NK-92 (cell line): Measurements from ENCODE around the gene SMAD3.

ENCODE experiments used
- DNase-seq: peaks from one replicate; lab custom pipeline; 2025; ENCODE audit not compliant: unreplicated experiment; lab: John Stamatoyannopoulos, UW

SMAD3 gene

DNA sequence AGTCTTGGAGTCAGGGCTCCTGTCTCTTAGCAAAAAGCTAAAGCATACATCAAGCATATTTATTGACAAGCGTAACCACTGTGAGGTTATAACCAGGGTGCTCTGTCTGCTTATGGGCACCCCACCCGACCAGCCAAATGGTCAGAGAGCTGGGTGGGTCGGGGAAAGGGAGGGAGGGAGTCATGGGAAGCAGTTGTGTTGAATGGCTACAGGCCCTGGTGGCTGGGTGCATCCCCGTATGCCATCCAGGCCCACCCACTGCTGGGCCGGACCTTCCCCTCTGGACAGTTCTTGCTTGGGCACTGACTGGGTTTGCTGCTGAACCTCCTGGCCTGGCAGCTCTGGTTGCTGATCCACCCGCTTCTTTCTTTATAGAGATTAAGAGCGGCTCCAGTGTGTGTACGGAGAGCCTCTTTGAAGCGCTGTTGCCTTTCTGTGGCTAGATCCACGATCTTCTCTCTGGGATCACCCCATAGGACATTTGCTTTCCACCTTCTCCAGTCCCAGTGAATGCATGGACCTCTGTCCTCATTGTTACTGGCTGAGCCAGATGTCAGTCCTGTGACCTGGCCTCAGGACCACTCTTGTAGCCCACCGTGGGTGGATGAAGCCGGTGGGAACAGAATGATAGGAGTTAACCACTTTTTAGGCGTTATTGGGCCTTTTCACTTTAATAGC is 59.6 kb downstream of the SMAD3 start:
- DNase-seq, result no peak

DNA sequence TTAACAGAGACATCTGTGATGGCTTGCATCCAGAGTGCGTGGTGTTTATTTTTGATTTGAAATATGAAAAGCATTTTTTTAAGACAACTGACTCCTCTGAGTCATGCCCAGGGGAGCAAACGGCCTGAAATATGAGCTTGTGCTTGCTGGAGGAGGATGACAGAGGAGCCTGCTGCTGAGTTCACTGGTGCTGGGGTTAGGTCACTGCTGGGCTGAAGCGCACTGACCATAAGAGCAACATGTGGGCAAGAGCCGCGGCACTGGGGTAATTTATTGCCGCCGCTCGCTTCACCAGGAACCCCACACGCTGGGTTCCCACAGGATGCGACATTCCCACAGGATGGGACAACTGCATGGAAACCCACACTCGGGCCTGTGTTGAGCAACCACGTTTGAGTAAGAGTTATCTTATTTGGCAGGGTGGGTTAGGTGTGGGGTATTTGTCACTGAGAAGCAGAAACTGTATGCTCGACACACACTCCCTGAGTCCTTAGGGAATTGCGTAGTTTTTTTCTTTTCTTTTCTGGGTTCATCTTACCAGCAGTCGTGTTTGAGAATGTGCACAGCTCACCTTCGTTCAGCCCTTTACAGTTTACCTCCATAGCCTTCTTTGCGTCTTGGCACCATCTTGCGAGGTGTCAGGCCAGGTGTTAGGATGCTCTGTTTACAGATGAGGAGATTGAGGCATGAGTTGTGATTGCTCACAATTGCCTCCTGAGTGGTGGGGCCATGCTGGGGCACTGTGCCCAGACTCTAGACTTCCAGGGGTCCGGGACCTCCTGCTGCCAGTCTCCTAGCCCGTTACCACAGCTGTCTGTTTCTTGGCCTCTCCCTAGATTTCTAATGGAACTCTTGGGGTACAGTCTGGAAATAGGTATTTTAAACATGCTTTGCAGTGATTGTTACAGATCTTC is 60.4 kb downstream of the SMAD3 start:
- DNase-seq, result no peak

DNA sequence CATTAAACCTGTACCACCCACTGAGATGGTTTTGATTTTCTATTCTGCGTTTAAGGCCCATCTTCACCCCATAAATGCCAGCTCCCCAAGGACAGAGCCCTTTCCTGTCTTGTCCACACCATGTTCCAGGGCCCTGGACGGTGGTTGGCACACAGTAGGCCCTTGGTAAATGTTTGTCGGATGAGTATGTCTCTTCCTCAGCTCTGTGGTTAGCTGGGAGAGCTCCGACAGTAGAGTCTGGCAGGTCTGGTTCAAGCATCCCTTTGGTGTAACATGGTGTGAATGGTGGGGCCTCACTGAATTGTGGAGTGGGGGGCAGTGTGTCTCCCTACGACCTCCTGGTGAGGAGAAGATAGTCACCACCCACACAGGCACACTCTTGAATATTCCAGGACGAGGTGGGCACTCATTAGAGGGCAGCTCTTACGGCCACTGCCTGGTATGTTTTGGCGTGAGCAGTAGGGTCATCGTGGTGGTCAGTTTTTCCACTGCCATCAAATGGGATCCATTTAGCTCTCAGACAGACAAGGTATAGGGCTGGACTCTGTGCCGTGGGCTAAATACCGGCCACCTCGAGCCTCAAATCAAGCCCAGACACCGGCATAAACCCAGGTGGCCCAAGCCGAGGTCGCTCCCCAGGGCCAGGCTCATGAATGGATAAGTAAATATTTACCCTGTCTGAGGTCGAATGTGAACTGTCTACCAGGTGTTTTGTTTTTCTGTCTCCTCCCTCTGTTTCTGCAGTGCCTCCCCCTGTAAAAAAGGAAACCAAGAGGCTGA is 61.3 kb downstream of the SMAD3 start:
- DNase-seq, result no peak

DNA sequence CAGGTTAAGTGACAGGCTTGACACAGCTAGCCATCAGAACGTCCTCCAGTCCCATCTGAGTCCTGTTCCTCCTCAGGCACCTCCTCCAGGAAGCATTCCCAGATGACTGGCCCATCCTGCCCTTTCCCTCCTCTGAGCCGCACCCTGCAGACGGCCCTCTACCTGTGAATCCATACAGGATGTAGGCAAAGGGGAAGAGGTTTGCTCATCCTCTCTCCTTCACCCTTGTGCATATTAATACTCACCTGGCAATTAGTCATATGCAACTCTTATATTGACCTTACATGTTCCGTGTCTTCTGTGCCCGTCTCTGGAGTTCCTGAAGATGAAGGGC is 61.9 kb downstream of the SMAD3 start:
- no peak for DNase-seq

DNA sequence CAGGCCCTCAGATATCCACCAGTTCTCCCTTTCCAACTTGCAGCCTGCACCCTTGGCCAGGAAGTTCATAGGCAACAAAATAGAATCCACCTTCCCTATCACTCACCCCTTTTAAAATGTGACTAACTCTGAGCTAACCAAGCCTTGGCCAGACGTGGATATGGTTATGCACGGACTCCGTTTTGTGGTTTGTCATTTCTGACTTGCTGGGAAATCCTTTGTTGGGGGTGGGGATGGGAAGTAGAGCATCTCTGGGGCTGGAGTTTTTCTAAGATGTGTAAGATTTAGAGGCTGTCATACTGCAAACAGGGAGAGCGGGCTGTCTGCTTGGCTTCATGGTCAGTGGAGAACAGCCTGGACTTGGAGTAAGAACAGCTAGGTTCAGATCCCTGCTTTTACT is 62.6 kb downstream of the SMAD3 start:
- DNase-seq, result no peak

DNA sequence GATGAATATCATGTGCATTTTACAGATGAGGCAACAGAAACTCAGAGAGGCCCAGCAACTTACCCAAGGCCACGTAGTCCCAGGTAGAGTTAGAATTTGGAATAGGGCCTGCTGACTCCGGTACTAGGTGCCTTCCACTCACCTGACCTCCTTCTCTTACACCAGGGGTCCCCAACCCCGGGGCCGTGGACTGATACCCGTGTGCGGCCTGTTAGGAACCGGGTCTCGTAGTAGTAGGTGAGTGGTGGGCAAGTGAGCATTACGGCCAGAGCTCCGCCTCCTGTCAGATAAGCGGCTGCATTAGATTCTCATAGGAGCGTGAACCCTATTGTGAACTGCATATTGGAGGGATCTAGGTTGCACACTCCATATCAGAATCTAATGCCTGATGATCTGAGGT is 64.8 kb downstream of the SMAD3 start:
- DNase-seq, result no peak

DNA sequence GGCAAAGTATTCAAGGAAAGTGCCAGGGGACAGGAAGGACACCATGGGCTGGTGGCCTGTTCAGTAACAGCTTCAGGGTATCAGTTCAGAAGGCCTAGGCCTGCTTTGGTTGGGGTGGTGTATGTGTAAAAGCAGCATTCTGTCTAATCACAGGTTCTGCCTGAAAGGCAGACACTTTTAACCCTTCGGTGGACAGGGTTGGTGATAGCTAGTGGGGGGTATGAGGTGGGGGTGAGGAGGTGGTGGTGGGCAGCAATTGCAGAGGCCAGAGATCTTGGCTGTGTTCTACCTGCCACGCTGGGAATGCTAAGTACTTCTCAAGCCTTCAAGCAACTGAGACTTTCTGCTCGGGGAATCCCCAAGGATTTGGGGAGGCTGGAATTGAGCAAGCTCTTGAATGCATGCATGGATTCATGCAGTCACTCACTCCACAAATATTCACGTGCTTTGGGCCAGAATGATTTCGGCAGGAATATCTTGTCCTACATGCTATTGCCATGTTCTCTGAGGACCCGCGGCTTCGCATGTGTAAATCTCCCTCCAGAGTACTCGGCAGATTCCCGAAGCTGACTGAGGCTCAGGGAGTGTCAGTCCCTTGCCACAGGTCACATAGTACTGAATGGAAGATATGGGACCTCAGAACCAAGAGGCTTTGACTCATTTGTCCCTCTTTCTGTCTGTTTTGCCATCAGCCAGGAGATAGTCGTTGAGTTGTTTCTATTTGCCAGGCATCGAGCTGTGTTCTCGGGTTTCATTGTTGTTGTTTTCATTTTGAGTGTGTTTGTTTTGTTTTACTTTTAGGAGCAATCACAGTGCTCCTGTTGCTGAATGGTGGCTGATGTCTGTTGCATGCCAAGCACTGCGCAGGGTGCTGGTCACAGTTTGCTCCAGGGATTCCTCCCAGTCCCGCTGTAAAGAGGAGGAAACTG is 65.5 kb downstream of the SMAD3 start:
- DNase-seq, result no peak

DNA sequence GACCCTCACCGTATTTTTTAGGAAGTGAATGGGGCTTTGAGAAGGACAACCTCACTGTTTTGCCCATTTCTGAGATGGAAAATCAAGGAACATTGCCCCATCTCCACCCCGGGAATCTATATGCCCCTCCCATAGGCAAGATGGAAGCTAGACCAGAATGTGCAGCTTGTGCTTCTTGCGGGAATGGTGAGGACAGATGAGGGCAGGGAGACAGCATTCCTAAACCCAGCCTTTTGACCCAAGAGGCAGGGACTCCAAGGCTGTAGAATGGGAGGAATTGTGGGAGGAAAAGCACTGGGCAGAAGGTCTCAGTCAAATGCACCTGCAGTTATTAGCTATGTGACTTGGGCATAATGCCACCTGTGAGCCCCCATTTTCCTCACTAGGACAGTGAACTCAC is 66.9 kb downstream of the SMAD3 start:
- DNase-seq, result no peak

DNA sequence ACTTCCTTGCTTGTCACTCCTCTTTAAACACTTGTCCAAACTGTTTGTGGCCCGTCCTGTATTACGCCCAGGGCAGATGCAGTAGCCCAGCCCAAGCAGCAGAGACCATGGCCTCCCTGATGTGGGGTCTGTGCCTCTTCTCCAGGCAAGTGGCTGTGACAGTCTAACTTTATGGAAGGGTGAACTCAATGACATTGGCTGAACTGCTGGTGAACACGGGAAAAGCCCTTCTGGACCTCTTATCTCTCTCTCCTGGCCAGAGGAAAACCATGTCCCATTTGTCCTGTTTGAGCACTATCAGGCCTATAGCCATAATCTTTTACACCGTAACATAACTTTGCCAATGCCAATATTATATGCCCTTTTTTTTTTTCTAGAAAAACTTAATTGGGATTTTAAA is 67.6 kb downstream of the SMAD3 start:
- DNase-seq, result no peak

DNA sequence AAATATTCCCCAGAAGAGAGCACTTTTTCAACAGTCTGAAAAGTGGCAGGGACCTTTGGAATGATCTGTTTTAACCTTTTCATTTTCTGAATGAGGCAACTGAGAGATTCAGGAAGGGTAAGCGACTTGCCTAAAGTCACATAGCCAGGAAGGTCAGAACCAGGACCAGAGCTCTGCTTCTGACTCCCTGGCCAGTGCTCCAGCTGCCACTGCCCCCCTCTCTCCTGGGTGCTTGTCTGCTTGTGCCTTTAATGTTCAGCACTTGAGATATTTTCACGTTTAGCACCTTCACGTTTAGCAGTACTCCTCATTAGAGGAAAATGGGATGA is 68.3 kb downstream of the SMAD3 start:
- DNase-seq, result no peak

DNA sequence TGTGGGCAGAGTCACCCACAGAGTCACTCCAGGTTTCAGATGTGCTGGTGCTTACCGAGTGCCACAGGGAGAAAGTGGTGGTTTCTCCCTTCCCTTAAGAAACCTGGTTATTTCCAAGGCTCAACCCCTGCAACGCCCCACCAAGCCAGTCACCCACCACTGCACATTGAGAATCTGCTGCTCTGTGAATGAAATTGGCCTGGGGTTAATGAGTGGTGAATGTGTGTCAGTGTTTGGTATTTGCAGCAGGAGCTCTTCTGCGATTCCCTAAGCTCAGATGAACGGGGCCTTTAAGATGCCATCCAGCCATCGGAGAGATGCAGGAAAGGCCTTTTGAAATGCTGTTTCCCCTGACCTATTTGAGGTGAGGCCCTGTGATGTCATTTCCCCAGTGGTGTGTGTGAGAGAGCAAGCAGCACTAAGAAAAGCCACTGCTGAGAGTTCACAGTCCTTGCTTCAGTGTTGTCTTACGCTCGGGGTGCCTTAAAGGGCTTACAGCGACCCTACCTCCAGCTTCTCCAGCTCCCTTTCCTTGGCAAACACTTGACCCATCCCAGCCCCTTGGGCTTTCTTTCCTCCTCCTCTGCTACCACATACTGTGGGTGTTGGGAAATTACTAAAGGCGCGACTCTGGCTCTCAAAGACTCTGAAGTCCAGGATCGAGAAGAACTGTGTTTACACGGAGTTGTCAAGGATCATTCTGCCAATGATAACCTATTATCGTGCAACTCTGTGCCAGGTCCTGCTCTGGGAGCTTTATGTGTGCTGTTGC is 68.9 kb downstream of the SMAD3 start:
- no peak for DNase-seq

DNA sequence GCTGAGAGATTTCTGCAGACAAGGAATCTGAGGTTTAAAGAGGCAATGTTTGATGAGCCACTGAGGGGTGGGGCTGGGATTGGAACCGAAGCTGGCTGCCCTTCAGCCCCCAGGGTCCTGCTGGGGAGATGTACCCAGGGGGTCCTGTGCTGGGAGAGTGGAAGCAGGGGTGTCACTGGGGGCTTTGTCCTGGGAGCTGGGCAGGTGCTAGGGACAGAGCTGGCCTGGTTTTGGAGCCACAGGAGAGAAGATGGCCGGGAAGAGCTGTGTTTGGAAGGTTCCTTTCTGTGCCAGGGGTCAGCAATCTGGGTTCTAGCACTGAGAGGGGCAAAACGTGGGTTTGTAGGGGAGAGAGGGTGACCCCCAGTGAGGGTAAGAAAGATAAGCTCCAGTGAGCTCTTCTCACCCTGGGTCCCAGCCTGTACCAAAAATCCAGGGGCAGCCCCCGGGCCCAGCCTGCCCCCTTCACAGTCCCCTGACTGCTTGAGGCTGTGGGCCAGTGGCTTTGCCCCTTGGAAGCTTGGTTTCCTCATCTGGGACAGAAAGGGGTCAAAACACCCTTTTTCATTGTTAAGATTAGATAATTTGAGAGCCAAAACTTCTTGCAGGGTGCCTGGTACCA is 69.6 kb downstream of the SMAD3 start:
- no peak for DNase-seq

DNA sequence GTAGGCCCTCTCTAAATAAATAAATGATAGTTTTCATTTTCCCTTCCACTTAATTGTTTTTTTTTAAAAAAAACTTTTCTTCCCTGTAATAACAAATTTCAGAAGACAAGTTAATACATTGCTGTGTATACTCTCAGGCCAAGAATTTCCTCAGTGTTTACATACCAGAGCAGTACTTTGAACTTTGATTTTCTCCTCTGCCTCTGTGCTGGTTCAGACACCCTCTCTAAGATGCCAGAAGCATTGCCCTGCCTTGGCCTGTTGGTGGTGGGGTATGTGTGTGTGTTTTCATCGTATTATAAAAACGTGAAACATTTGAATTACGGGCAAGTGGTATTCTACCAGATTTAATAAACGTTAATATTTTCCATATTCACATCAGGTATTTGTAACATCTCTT is 70.1 kb downstream of the SMAD3 start:
- DNase-seq, result no peak

DNA sequence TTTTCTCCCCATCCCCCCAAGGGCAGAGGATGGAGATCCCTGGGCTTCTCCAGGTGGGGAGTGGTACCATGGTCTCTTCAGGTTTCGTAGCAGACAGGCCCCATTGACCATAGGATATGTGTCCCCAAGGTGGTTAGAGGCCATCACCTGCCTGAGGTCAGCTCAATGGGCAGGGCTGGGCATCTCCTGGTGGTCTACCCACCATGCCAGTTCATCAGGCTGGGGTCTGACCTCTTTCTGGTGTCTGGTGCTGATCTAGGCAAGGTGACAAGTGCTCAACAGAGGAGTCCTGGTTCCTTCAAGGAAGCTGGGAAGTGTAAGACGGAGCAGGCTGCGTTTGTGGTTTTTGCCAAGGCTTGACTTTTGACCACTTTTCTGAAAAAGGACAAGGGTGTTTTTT is 71.4 kb downstream of the SMAD3 start:
- DNase-seq, result no peak

DNA sequence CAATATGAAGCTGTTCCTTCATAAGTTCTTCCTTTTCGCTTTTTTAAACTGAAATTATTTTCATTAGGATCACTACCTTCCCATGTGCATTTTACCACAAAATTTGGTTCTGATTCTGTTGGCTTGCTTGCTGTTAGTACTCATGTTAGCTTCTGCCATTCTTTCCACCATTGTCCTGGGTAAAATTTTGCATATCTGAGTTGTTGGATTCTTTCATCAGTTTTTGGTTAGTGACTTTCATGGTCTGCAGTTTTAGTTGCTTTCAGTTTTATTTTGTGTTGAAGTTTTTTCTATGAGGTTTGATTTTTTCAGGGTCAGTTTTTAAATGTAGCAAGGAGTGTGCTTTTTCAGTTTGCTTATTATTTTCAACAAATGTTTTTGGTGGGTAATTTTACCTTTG is 71.9 kb downstream of the SMAD3 start:
- no peak for DNase-seq

DNA sequence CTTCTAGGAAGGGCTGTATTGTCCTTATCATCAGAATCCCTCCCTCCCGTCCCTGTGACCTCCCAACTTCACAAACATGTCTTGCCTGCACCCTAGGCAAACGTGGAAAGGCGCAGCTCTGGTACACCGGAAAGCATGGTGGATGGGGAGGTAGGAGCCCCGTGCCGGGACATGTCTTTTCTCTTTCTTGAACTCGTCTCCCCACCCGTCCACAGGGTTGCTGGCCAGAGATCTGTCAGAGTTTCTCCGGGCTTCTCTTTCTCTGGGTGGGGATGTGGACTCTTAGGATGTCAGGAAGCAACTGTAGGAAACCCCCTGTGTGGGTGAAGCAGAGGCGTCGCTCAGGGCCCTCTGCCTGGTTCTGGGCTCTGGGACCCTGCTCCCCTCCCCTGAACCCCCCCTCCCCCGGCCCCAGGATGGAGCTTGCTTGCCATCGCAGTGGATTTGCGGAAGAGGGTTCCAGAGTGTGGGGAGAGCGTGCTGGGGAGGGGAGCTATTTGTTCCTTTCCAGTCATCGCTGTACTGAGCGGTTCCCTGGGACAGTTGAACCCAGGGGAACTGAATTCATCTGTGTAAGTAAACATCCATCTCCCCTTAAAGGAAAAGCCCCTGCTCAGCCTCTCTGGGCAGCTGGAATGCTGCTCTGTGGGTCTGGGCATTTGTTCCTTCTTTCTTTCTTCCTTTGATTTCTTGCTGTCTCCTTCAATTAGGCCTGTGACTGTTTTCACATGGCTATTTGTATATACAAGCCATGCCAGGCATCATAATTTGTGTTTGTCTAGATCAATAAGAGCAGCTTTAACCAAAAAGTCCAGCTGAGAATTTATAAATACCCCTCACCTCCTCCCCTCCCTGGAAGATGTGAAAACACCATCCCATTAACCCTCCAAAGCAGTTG is 72.8 kb downstream of the SMAD3 start:
- DNase-seq, result no peak

DNA sequence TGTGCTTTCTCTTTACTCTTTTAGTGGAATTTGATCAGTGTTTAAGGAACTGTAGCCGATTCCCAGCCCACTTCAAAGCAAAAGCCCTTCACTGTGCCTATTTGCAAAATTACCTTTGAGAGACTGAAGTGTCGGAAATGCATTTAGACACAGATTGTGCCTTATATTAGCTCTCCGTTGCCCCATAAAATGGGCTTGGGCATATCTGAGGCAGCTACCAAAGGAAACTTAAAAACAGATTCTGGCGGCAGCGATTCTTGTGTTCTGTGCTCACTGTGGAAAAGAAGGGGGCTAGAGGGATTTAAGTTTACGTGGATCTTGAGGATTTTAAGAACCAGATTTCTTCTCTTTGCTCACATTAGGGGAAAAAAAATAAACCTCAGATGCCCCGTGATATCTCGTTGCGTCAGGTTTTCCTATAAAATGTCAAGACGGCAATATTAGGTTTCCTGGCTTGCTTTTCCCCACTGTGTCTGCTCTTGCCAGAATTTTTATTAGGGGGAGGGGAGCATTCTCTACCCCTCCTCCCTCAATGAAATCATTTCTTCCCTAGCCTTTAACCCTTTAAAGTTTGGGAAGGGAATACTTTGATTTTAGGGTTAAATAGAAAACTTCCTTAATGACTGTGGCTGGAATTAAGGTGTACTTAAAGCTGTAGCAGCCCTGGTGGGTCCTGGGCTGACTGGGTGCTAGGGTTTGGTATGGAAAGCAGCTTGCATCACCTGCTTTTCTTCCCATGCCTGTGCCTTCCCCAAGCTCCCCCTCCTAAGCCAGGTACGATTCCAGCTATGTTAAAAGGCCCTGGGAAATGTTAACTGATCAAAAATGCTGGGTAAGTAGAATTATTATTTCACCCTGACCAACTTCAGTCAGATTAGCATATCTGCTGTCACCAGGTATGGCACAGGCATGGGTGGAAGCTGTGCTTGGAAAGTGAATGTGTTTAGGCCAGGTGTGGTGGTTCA is 73.8 kb downstream of the SMAD3 start:
- DNase-seq, result no peak
